GM23338 (cell line): ENCODE measurements around the gene PRIM1. TPM values are rescaled to one million over a fixed set of nuclear protein-coding genes. Genes with fewer than 3 reads are reported as not detected.
"Not testable (repeated sequence)": the region's sequence is repeated elsewhere in the genome, so short reads cannot be mapped to it uniquely, and the experiment has no call there.

Experiments
- ATAC-seq: fragments of 200-7000 bp; cut with Tn5 transposase; 3 replicates; pipeline ENCODE4 v1.9.1; 2020
- DNase-seq: peaks from one replicate; pipeline ENCODE4 v3.0.0-alpha.2; 2015; ENCODE audit warnings: low spot score
- H2AFZ ChIP-seq: fragments of 200-600 bp; sonication (generic); 2 replicates; pipeline ENCODE4 v1.8.0; 2016; ENCODE audit warnings: antibody characterized with exemption, mild to moderate bottlenecking, moderate library complexity
- H3F3A ChIP-seq: fragments of 200-600 bp; sonication (generic); replicated peaks from 2 replicates; pipeline ENCODE4 v1.8.0; 2017; ENCODE audit warnings: antibody characterized with exemption, mixed run types, low read depth
- H3K27ac ChIP-seq: fragments of 200-600 bp; sonication (generic); 2 replicates; pipeline ENCODE4 v1.6.1; 2016; ENCODE audit warnings: low read depth
- H3K27me3 ChIP-seq: fragments of 200-600 bp; sonication (generic); 2 replicates; pipeline ENCODE4 v1.8.0; 2016; ENCODE audit warnings: mild to moderate bottlenecking, mixed run types, moderate library complexity; ENCODE audit not compliant: insufficient read depth
- H3K36me3 ChIP-seq: fragments of 200-600 bp; sonication (generic); 2 replicates; pipeline ENCODE4 v1.8.0; 2016; ENCODE audit warnings: mild to moderate bottlenecking; ENCODE audit not compliant: insufficient read depth
- H3K4me1 ChIP-seq: fragments of 200-600 bp; sonication (generic); 2 replicates; pipeline ENCODE4 v1.8.0; 2016; ENCODE audit warnings: mild to moderate bottlenecking, moderate library complexity; ENCODE audit not compliant: insufficient read depth
- H3K4me2 ChIP-seq: fragments of 200-600 bp; sonication (generic); 2 replicates; pipeline ENCODE4 v1.7.1; 2017; ENCODE audit warnings: mixed run types
- H3K4me3 ChIP-seq: fragments of 200-600 bp; sonication (generic); 2 replicates; pipeline ENCODE4 v1.6.1; 2016; ENCODE audit warnings: mixed run types
- H3K79me2 ChIP-seq: fragments of 200-600 bp; sonication (generic); replicated peaks from 2 replicates; pipeline ENCODE4 v1.8.0; 2017; ENCODE audit warnings: mild to moderate bottlenecking; ENCODE audit not compliant: insufficient read depth
- H3K9me2 ChIP-seq: fragments of 200-600 bp; sonication (generic); 2 replicates; pipeline ENCODE4 v1.8.0; 2017; ENCODE audit not compliant: insufficient read depth
- H4K20me1 ChIP-seq: fragments of 200-600 bp; sonication (generic); replicated peaks from 2 replicates; pipeline ENCODE4 v1.8.0; 2017; ENCODE audit warnings: mild to moderate bottlenecking; ENCODE audit not compliant: insufficient read depth
- H3K27ac Mint-ChIP-seq: 2 replicates; pipeline ENCODE4 v1.8.0; 2020; ENCODE audit warnings: inconsistent platforms, mild to moderate bottlenecking, moderate library complexity, mixed read lengths
- H3K27me3 Mint-ChIP-seq: 3 replicates; pipeline ENCODE4 v1.8.0; 2022; ENCODE audit warnings: low read depth, mild to moderate bottlenecking, moderate library complexity, mixed read lengths, inconsistent platforms; ENCODE audit not compliant: insufficient read depth, poor library complexity
- H3K36me3 Mint-ChIP-seq: 3 replicates; pipeline ENCODE4 v1.8.0; 2021; ENCODE audit warnings: low read depth, mild to moderate bottlenecking, inconsistent platforms, moderate library complexity, mixed read lengths
- H3K4me1 Mint-ChIP-seq: 3 replicates; pipeline ENCODE4 v1.8.0; 2020; ENCODE audit warnings: mild to moderate bottlenecking, inconsistent platforms, mixed read lengths
- H3K4me3 Mint-ChIP-seq: 3 replicates; pipeline ENCODE4 v1.8.0; 2021; ENCODE audit warnings: moderate library complexity, mild to moderate bottlenecking, inconsistent platforms, mixed read lengths
- H3K9me3 Mint-ChIP-seq: 3 replicates; pipeline ENCODE4 v1.8.0; 2020; ENCODE audit warnings: moderate library complexity, mild to moderate bottlenecking, inconsistent platforms, mixed read lengths
- EZH2 ChIP-seq: fragments of 200-600 bp; sonication (generic); IDR thresholded peaks from one replicate; pipeline ENCODE4 v1.8.0; 2017; ENCODE audit warnings: antibody characterized with exemption, mild to moderate bottlenecking, low read depth; ENCODE audit not compliant: unreplicated experiment
- EZH2phosphoT487 ChIP-seq: fragments of 200-600 bp; sonication (generic); IDR thresholded peaks from one replicate; pipeline ENCODE4 v1.8.1; 2018; ENCODE audit warnings: antibody characterized with exemption; ENCODE audit not compliant: unreplicated experiment
- JUNB ChIP-seq: IDR thresholded peaks from one replicate; pipeline ENCODE4 v1.6.1; 2016; ENCODE audit warnings: antibody characterized with exemption; ENCODE audit not compliant: unreplicated experiment
- POLR2AphosphoS5 ChIP-seq: IDR thresholded peaks from 2 replicates; pipeline ENCODE4 v1.6.1; 2016; ENCODE audit warnings: antibody characterized with exemption, low read depth
- STAT1 ChIP-seq: IDR thresholded peaks from one replicate; pipeline ENCODE4 v1.6.1; 2016; ENCODE audit warnings: antibody characterized with exemption; ENCODE audit not compliant: unreplicated experiment
- ZNF114 ChIP-seq: fragments of 250-450 bp; sonication (Bioruptor Pico); IDR thresholded peaks from 2 replicates; pipeline ENCODE4 v1.5.0; 2020; ENCODE audit warnings: mild to moderate bottlenecking, moderate library complexity
- polyA plus RNA-seq: library from polyadenylated mRNA; unstranded; fragments of >200 nt; fragmentation: Nextera tagmentation; extraction: Ambion mirVana; gene quantifications from 2 replicates; pipeline ENCODE4 v1.2.1, GENCODE V29; 2016
- total RNA-seq: library from RNA; depleted of rRNA; stranded (reverse); fragments of >200 nt; shearing (Covaris generic); gene quantifications from 2 replicates; pipeline ENCODE4 v1.2.3, GENCODE V29; 2014
- TF ChIP-seq, protein P1 (sequence below): fragments of 250-450 bp; sonication (Bioruptor Pico); IDR thresholded peaks from 2 replicates; pipeline ENCODE4 v1.5.0; 2020; ENCODE audit warnings: mild to moderate bottlenecking, moderate library complexity
- TF ChIP-seq, protein P2 (sequence below): IDR thresholded peaks from 2 replicates; pipeline ENCODE4 v1.6.1; 2016; ENCODE audit warnings: antibody characterized with exemption
- TF ChIP-seq, protein P3 (sequence below), 2 experiments: fragments of 200-600 bp in 1 of 2; sonication (generic) in 1 of 2; conservative IDR thresholded peaks; 2 replicates each; pipeline versions ENCODE4 v1.5.1 to v1.6.1; 2016 to 2017; ENCODE audit warnings: antibody characterized with exemption in 2 of 2, low read depth in 2 of 2, mild to moderate bottlenecking in 2 of 2, moderate library complexity in 1 of 2
- TF ChIP-seq, protein P4 (sequence below): IDR thresholded peaks from one replicate; pipeline ENCODE4 v1.6.1; 2018; ENCODE audit warnings: antibody characterized with exemption; ENCODE audit not compliant: unreplicated experiment

The PRIM1 gene
- total and polyA plus RNA-seq, 2 experiments from 2014 or later = 67.9 to 73.9 TPM

DNA sequence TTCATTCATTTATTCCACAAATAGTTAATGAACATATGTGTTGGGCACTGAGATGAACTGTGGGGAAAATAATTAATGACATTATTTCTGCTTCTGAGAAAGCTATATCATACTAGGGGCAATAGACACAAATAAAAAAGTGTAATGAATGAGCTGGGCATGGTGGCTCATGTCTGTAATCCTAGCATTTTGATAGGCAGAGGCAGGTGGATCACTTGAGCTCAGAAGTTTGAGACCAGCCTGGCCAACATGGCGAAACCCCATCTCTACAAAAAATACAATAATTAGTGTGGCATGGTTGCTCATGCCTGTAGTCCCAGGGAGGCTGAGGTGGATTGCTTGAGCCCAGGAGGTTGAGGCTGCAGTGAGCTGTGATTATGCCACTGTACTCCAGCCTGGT, 5.8 kb upstream of the PRIM1 start:
- H3K27ac ChIP-seq, ATAC-seq, H3K79me2 ChIP-seq, H3K27ac Mint-ChIP-seq, H2AFZ ChIP-seq, H3K4me3 ChIP-seq, DNase-seq, H3K9me3 Mint-ChIP-seq, H4K20me1 ChIP-seq, H3K36me3 Mint-ChIP-seq, H3K4me2 ChIP-seq, H3K36me3 ChIP-seq, H3K27me3 Mint-ChIP-seq, H3K27me3 ChIP-seq, H3F3A ChIP-seq, H3K4me1 Mint-ChIP-seq, H3K4me3 Mint-ChIP-seq, H3K9me2 ChIP-seq, H3K4me1 ChIP-seq: not testable (repeated sequence)

DNA sequence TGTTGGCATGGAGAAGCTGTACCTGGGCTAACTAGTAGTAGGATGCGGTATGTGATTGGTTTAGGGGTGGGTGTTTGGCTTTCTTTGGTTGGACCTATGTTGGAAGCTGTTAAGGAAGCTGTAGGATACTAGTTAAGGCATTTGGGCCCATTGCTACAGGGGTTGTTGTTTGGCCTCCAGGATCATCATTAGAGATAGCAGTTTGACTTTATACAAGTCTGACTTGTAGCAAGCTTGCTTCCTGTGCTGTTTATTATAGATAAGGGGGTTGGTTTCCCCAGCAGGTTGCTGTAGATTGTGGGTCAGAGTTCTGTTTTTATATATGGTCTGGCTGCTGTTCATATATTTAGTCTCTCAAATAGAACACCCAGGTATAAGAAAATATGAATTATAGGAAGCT, 1.4 kb upstream of the PRIM1 start:
- Histone ChIP-seq H3K36me3 (peaks cover 8% of the 10 kb centered on the region; the same call in 1 of the 2 replicates), H3K27me3 (no peaks in the 10 kb centered on the region), H2AFZ (no peak overlapping the region), H4K20me1 (peaks cover 6% of the 10 kb centered on the region; the same call in 1 of the 2 replicates), H3K4me1 (peaks cover 7% of the 10 kb centered on the region; the same call in 1 of the 2 replicates), H3F3A (peaks cover 12% of the 10 kb centered on the region; the same call in 1 of the 2 replicates), H3K9me2 (no peaks in the 10 kb centered on the region), H3K27ac (no peak overlapping the region), H3K79me2 (peaks cover 17% of the 10 kb centered on the region), H3K4me2 (no peak overlapping the region), H3K4me3 (no peak overlapping the region)
- DNase-seq (no peak), ATAC-seq (no peak)
- Mint-ChIP-seq H3K4me1 (peaks cover 14% of the 10 kb centered on the region), H3K27ac (no peak overlapping the region), H3K4me3 (no peak overlapping the region), H3K36me3 (peaks cover 26% of the 10 kb centered on the region), H3K9me3 (peaks cover under 1% of the 10 kb centered on the region; the same call in 2 of the 3 replicates), H3K27me3 (peaks cover 3% of the 10 kb centered on the region)
- TF ChIP-seq ZNF114 (no peak), POLR2AphosphoS5 (no peak), EZH2phosphoT487 (no peak), STAT1 (no peak), EZH2 (no peak), JUNB (no peak)
- TF ChIP-seq, protein P1, sequence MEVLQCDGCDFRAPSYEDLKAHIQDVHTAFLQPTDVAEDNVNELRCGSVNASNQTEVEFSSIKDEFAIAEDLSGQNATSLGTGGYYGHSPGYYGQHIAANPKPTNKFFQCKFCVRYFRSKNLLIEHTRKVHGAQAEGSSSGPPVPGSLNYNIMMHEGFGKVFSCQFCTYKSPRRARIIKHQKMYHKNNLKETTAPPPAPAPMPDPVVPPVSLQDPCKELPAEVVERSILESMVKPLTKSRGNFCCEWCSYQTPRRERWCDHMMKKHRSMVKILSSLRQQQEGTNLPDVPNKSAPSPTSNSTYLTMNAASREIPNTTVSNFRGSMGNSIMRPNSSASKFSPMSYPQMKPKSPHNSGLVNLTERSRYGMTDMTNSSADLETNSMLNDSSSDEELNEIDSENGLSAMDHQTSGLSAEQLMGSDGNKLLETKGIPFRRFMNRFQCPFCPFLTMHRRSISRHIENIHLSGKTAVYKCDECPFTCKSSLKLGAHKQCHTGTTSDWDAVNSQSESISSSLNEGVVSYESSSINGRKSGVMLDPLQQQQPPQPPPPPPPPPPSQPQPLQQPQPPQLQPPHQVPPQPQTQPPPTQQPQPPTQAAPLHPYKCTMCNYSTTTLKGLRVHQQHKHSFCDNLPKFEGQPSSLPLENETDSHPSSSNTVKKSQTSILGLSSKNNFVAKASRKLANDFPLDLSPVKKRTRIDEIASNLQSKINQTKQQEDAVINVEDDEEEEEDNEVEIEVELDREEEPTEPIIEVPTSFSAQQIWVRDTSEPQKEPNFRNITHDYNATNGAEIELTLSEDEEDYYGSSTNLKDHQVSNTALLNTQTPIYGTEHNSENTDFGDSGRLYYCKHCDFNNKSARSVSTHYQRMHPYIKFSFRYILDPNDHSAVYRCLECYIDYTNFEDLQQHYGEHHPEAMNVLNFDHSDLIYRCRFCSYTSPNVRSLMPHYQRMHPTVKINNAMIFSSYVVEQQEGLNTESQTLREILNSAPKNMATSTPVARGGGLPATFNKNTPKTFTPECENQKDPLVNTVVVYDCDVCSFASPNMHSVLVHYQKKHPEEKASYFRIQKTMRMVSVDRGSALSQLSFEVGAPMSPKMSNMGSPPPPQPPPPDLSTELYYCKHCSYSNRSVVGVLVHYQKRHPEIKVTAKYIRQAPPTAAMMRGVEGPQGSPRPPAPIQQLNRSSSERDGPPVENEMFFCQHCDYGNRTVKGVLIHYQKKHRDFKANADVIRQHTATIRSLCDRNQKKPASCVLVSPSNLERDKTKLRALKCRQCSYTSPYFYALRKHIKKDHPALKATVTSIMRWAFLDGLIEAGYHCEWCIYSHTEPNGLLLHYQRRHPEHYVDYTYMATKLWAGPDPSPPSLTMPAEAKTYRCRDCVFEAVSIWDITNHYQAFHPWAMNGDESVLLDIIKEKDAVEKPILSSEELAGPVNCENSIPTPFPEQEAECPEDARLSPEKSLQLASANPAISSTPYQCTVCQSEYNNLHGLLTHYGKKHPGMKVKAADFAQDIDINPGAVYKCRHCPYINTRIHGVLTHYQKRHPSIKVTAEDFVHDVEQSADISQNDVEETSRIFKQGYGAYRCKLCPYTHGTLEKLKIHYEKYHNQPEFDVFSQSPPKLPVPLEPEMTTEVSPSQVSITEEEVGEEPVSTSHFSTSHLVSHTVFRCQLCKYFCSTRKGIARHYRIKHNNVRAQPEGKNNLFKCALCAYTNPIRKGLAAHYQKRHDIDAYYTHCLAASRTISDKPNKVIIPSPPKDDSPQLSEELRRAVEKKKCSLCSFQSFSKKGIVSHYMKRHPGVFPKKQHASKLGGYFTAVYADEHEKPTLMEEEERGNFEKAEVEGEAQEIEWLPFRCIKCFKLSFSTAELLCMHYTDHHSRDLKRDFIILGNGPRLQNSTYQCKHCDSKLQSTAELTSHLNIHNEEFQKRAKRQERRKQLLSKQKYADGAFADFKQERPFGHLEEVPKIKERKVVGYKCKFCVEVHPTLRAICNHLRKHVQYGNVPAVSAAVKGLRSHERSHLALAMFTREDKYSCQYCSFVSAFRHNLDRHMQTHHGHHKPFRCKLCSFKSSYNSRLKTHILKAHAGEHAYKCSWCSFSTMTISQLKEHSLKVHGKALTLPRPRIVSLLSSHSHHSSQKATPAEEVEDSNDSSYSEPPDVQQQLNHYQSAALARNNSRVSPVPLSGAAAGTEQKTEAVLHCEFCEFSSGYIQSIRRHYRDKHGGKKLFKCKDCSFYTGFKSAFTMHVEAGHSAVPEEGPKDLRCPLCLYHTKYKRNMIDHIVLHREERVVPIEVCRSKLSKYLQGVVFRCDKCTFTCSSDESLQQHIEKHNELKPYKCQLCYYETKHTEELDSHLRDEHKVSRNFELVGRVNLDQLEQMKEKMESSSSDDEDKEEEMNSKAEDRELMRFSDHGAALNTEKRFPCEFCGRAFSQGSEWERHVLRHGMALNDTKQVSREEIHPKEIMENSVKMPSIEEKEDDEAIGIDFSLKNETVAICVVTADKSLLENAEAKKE = no peak
- TF ChIP-seq, protein P2, sequence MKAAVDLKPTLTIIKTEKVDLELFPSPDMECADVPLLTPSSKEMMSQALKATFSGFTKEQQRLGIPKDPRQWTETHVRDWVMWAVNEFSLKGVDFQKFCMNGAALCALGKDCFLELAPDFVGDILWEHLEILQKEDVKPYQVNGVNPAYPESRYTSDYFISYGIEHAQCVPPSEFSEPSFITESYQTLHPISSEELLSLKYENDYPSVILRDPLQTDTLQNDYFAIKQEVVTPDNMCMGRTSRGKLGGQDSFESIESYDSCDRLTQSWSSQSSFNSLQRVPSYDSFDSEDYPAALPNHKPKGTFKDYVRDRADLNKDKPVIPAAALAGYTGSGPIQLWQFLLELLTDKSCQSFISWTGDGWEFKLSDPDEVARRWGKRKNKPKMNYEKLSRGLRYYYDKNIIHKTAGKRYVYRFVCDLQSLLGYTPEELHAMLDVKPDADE = no peak
- TF ChIP-seq, protein P3, sequence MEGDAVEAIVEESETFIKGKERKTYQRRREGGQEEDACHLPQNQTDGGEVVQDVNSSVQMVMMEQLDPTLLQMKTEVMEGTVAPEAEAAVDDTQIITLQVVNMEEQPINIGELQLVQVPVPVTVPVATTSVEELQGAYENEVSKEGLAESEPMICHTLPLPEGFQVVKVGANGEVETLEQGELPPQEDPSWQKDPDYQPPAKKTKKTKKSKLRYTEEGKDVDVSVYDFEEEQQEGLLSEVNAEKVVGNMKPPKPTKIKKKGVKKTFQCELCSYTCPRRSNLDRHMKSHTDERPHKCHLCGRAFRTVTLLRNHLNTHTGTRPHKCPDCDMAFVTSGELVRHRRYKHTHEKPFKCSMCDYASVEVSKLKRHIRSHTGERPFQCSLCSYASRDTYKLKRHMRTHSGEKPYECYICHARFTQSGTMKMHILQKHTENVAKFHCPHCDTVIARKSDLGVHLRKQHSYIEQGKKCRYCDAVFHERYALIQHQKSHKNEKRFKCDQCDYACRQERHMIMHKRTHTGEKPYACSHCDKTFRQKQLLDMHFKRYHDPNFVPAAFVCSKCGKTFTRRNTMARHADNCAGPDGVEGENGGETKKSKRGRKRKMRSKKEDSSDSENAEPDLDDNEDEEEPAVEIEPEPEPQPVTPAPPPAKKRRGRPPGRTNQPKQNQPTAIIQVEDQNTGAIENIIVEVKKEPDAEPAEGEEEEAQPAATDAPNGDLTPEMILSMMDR (conservative IDR thresholded peaks at IDR 0.05; ENCODE audit: low read depth in 2 of 2) = no peak
- TF ChIP-seq, protein P4, sequence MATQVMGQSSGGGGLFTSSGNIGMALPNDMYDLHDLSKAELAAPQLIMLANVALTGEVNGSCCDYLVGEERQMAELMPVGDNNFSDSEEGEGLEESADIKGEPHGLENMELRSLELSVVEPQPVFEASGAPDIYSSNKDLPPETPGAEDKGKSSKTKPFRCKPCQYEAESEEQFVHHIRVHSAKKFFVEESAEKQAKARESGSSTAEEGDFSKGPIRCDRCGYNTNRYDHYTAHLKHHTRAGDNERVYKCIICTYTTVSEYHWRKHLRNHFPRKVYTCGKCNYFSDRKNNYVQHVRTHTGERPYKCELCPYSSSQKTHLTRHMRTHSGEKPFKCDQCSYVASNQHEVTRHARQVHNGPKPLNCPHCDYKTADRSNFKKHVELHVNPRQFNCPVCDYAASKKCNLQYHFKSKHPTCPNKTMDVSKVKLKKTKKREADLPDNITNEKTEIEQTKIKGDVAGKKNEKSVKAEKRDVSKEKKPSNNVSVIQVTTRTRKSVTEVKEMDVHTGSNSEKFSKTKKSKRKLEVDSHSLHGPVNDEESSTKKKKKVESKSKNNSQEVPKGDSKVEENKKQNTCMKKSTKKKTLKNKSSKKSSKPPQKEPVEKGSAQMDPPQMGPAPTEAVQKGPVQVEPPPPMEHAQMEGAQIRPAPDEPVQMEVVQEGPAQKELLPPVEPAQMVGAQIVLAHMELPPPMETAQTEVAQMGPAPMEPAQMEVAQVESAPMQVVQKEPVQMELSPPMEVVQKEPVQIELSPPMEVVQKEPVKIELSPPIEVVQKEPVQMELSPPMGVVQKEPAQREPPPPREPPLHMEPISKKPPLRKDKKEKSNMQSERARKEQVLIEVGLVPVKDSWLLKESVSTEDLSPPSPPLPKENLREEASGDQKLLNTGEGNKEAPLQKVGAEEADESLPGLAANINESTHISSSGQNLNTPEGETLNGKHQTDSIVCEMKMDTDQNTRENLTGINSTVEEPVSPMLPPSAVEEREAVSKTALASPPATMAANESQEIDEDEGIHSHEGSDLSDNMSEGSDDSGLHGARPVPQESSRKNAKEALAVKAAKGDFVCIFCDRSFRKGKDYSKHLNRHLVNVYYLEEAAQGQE = no peak
